HEK293T (cell line): ENCODE measurements around the gene DCANP1.
"Not testable (repeated sequence)": the region's sequence is repeated elsewhere in the genome, so short reads cannot be mapped to it uniquely, and the experiment has no call there.

Experiments
- CTCF ChIA-PET: fragments of 350-600 bp; formaldehyde crosslinking; extraction: SDS; loops from one replicate; lab custom pipeline; 2021; ENCODE audit warnings: antibody characterized with exemption, inconsistent platforms; lab: Yijun Ruan, JAX
- POLR2A ChIA-PET: fragments of 350-600 bp; formaldehyde crosslinking; extraction: SDS; loops from one replicate; lab custom pipeline; 2020; ENCODE audit warnings: antibody characterized with exemption, inconsistent platforms; lab: Yijun Ruan, JAX
- DNase-seq: peaks from one replicate; pipeline ENCODE4 v3.0.0; 2012; ENCODE audit warnings: mixed read lengths; ENCODE audit errors: extremely low spot score
- ARNT ChIP-seq: fragments of 450-650 bp; IDR thresholded peaks from 2 replicates; pipeline ENCODE4 v1.6.1; 2017; ENCODE audit warnings: mild to moderate bottlenecking
- BHLHE40 ChIP-seq: fragments of 450-650 bp; IDR thresholded peaks from 2 replicates; pipeline ENCODE4 v1.6.1; 2016; ENCODE audit warnings: mild to moderate bottlenecking, moderate library complexity, borderline replicate concordance
- CTBP1 ChIP-seq: fragments of 450-650 bp; IDR thresholded peaks from 2 replicates; pipeline ENCODE4 v1.6.1; 2016; ENCODE audit warnings: borderline replicate concordance
- ELF4 ChIP-seq: fragments of 450-650 bp; IDR thresholded peaks from 2 replicates; pipeline ENCODE4 v1.6.1; 2017; ENCODE audit warnings: antibody characterized with exemption
- FOXA1 ChIP-seq: fragments of 450-650 bp; IDR thresholded peaks from 2 replicates; pipeline ENCODE4 v1.6.1; 2016; ENCODE audit warnings: mild to moderate bottlenecking
- FOXK2 ChIP-seq: fragments of 450-650 bp; IDR thresholded peaks from 2 replicates; pipeline ENCODE4 v1.6.1; 2016; ENCODE audit warnings: mild to moderate bottlenecking
- FOXM1 ChIP-seq: fragments of 450-650 bp; IDR thresholded peaks from 2 replicates; pipeline ENCODE4 v1.6.1; 2017; ENCODE audit warnings: mild to moderate bottlenecking, borderline replicate concordance
- HDGF ChIP-seq: fragments of 450-650 bp; IDR thresholded peaks from 2 replicates; pipeline ENCODE4 v1.6.1; 2017; ENCODE audit warnings: antibody characterized with exemption, borderline replicate concordance
- L3MBTL2 ChIP-seq: fragments of 450-650 bp; conservative IDR thresholded peaks from 2 replicates; pipeline ENCODE4 v1.6.1; 2016; ENCODE audit warnings: mild to moderate bottlenecking
- LEF1 ChIP-seq: fragments of 450-650 bp; IDR thresholded peaks from 2 replicates; pipeline ENCODE4 v1.6.1; 2017; ENCODE audit warnings: mild to moderate bottlenecking, borderline replicate concordance
- NFRKB ChIP-seq: fragments of 450-650 bp; IDR thresholded peaks from 2 replicates; pipeline ENCODE4 v1.6.1; 2016; ENCODE audit warnings: mild to moderate bottlenecking, moderate library complexity
- PKNOX1 ChIP-seq: fragments of 450-650 bp; IDR thresholded peaks from 2 replicates; pipeline ENCODE4 v1.6.1; 2016
- SP1 ChIP-seq: fragments of 450-650 bp; IDR thresholded peaks from 2 replicates; pipeline ENCODE4 v1.6.1; 2017
- SUZ12 ChIP-seq: fragments of 450-650 bp; IDR thresholded peaks from 2 replicates; pipeline ENCODE4 v1.6.1; 2016; ENCODE audit warnings: mild to moderate bottlenecking
- TARDBP ChIP-seq: fragments of 450-650 bp; IDR thresholded peaks from 2 replicates; pipeline ENCODE4 v1.6.1; 2016
- ZNF384 ChIP-seq: fragments of 450-650 bp; IDR thresholded peaks from 2 replicates; pipeline ENCODE4 v1.6.1; 2016

Gene DCANP1, protein sequence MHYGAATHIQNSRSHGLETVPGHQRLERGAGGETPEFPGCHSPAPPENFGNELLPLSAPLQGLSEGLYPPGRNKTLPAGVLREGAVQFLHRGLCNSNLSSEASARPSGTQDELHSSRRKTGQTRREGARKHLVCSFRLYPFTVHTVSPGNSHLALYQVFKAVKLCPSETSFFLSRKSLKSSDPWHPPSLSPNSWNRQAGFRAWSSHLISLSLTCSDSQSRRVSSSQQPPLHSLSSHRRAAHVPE

DNA sequence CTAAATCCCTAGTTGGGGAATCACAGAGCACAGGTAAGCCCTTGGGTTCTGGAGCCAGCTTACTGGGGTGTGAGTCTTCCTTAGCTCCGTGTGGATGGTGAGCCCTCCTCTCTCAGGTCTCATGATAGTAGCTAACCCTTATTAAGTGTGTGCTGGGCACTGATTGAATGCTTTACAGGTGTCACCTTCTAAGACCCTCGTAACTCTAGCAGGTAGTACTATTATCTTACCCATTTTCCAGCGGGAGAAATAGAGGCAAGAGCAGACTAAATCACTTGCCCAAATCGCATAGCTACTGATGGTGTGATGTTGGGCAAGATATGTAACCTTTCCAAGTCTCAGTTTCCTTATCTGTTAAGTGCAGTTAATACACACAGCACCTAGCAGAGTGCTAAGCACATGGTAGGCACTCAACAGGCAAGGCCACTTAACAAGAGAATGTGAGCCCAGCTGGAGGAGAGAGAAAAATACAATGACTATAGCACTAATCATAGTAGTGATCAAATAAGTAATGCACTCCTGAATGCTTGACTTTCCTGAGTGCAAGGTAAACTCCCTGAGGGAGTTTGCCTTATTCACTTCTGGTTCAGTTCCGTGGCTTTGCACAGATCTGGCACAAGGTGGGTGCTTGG, at the start of gene DCANP1:
TSS of gene DCANP1 (minus strand) at position 51 of the 632 bp plus-strand sequence. CDS start 240 bp downstream, outside the sequence.
- TF ChIP-seq FOXM1 (no peak), FOXK2 (no peak), LEF1 (no peak), NFRKB (no peak), ARNT (no peak), CTBP1 (no peak), SUZ12 (no peak), HDGF (no peak), SP1 (no peak), ZNF384 (no peak), BHLHE40 (no peak), PKNOX1 (no peak), L3MBTL2 (no peak), FOXA1 (no peak), TARDBP (no peak), ELF4 (no peak)
- ChIA-PET POLR2A (no interaction called here), CTCF (interaction anchor here (1.0 to 1.7 kb wide), 4 partner anchors 8 to 21 kb away, joined by 3 to 6 read pairs (median 4); no protein-coding TSS in a partner anchor)
- DNase-seq = no peak

DNA sequence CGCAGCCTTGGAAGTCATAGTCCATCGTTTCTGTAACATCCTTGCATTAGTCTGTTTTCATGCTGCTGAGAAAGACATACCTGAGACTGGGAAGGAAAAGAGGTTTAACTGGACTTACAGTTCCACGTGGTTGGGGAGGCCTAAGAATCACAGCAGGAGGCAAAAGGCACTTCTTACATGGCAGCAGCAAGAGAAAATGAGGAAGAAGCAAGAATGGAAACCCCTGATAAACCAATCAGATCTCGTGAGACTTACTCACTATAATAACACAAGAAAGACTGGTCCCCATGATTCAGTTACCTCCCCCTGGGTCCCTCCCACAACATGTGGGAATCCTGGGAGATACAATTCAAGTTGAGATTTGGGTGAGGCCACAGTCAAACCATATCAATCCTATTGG, 48.4 kb upstream of the DCANP1 start:
- POLR2A ChIA-PET, DNase-seq, CTCF ChIA-PET: not testable (repeated sequence)

DNA sequence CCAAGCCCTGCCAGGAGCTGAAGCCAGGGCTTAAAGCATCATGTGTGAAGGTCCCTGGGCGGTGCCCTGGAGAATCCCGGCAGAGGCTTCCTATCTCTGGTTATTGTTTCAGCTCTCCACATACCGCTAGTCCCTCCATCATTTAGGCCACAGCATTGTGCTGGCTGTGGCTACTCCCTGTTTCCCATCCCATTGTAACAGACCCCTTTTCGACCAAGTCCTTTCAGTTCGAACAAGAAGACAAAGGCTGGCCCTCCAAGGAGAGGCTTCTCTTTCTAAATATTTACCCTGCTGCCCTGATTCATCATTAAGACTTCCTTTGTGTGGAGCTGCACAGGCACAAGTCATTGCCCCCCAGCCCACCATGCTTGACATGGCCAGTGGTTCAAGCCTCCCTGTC, 47.0 kb upstream of the DCANP1 start:
- TF ChIP-seq SUZ12 (no peak), ELF4 (no peak), FOXA1 (no peak), NFRKB (no peak), CTBP1 (no peak), FOXM1 (no peak), PKNOX1 (no peak), SP1 (no peak), LEF1 (no peak), BHLHE40 (no peak), HDGF (no peak), L3MBTL2 (no peak), ARNT (no peak), ZNF384 (no peak)
- DNase-seq = no peak
- POLR2A ChIA-PET = no interaction called here
- CTCF ChIA-PET = interaction anchor here (0.7 to 1.9 kb wide), 3 partner anchors 28 to 67 kb away, joined by 3 to 4 read pairs (median 3); no protein-coding TSS in a partner anchor

DNA sequence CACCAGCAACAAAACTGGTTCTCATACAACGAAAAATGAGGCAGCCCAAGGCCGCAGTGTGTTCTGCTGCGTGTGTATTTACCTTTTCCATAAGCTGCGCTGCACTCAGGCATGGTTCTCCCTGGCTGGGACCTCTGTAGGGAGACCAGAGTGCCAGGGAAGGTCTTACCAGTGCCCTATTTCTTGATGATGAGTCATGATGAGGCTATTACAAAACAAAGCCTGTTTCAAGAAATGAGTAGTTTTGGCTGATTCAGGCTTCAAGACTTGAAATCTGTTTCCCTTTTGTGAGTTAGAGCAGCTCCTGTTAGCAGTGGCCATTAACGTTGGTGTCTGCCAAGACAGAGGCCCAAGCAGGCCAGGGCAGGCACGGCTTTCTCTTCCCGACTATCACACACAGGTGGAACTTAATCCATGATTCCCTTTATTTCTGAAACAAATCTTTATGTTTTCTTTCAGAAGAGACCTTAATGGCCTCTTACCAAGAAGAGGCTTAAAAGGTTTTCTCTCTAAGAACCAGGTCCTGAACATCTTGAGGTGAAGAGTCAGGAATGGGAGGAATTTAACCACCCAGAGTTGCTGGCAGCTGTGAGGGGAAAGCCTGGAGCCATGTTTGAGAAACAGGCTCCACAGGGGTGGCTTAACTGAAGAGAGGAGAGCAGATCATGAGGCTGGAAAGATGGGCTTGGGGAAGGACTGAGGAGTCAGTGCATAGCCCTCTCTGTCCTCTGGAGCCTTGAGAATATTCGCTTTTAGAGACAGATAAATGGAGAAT, 46.4 kb upstream of the DCANP1 start:
- DNase-seq = no peak
- CTCF ChIA-PET = interaction anchor here (0.5 to 1.9 kb wide), 2 partner anchors 67 to 588 kb away, joined by 4 to 9 read pairs; no protein-coding TSS in a partner anchor
- POLR2A ChIA-PET = interaction anchor here (1.1 kb wide), 1 partner anchor 639 kb away, joined by 3 read pairs; the partner anchor contains the start of gene SMAD5
- TF ChIP-seq ARNT = no peak

DNA sequence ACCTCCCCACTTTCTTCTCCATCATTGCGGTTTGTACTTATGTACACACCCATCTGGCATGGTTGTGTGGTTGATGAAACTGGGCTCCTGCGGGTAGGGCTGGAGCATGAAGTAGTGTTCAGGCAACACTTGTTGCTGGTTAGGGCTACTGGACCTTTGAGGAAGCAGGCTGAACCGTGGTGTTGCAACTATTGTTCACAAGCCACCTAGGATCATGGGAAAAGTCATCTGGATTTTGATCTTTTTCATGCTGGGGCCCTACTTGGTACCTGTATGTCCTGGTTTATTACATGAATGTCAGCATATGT, 45.1 kb upstream of the DCANP1 start:
- TF ChIP-seq NFRKB = no peak
- TF ChIP-seq L3MBTL2 = no peak
- no peak for TF ChIP-seq ARNT
- no peak for TF ChIP-seq FOXM1
- ChIA-PET POLR2A (interaction anchor here (0.8 to 1.0 kb wide), 2 partner anchors 11 to 17 kb away, joined by 3 to 5 read pairs; no protein-coding TSS in a partner anchor), CTCF (interaction anchor here (0.8 to 2.7 kb wide), 4 partner anchors 14 to 74 kb away, joined by 3 to 6 read pairs (median 6); no protein-coding TSS in a partner anchor)
- no peak for DNase-seq

DNA sequence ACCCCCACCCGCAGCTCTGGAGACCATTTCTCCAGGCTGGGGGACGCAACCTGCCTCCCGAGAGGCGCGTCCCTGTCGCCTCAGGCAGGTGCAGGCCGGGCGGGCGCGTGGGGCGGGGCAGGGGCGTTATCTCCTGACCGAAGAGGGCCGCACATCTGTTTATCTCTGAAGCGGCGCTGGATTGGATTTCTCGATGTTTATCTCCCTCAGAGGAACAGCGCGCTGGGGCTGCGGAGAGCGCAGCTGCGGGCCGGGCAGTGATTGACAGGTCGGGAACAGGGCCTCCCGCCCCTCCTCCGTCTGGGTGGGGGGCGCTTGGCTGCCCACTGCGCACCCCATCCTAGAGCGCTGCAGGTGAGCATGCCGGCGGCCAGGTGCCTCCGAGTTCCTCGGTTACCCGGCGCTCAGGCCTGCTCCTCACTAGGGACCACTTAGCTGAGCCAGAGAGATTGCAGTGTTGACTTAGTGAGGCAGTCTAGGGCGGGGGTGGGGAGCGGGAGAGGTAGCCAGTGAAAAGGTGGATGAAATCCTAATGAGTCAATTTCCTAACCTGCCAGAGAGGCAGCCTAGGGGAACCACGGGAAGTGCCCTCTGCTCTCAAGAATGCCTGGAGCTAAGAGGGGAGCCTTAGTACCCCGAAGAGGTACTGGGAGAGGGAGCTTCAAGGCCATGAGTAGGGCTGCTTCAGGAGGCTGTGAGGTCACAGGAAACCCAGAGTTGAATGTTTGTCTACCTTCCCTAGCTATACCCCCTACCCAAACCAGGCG, 44.6 kb upstream of the DCANP1 start:
- DNase-seq = no peak
- ChIA-PET POLR2A (interaction anchor here (0.8 to 1.3 kb wide), 4 partner anchors 11 to 57 kb away, joined by 3 to 5 read pairs (median 3); no protein-coding TSS in a partner anchor), CTCF (interaction anchor here (0.6 to 2.7 kb wide), 6 partner anchors 14 to 74 kb away, joined by 3 to 6 read pairs (median 5); no protein-coding TSS in a partner anchor)
- TF ChIP-seq PKNOX1 = peak; percentile 86
- TF ChIP-seq ELF4 = no peak
- TF ChIP-seq FOXA1 = no peak
- TF ChIP-seq LEF1 = no peak
- TF ChIP-seq ARNT = no peak
